Activated CD8-positive, alpha-beta T cell treated with anti-CD3 and anti-CD28 coated beads for 36 hours (primary cell): Measurements from ENCODE around the gene SLC4A4. TPM values are rescaled to one million over a fixed set of nuclear protein-coding genes. Genes with fewer than 3 reads are reported as not detected.
"Not testable (repeated sequence)": the region's sequence is repeated elsewhere in the genome, so short reads cannot be mapped to it uniquely, and the experiment has no call there.

ENCODE experiments used
- ATAC-seq: fragments of 200-7000 bp; cut with Tn5 transposase; one replicate; pipeline ENCODE4 v1.10.0; 2021; ENCODE audit warnings: mild to moderate bottlenecking, moderate library complexity
- CTCF ChIA-PET: fragments of 350-600 bp; sonication (Branson Sonifier 250); formaldehyde crosslinking; loops from one replicate; lab custom pipeline; 2021; ENCODE audit warnings: antibody characterized with exemption; lab: Charles Lee
- POLR2A ChIA-PET: fragments of 350-600 bp; sonication (Branson Sonifier 250); formaldehyde crosslinking; loops from one replicate; lab custom pipeline; 2021; ENCODE audit warnings: antibody characterized with exemption; lab: Charles Lee
- DNase-seq: peaks from one replicate; pipeline ENCODE4 v3.0.0-alpha.2; 2020
- H3K27ac Mint-ChIP-seq: one replicate; pipeline ENCODE4 v1.8.0; 2021; ENCODE audit warnings: mild to moderate bottlenecking, mixed read lengths
- H3K27me3 Mint-ChIP-seq: one replicate; pipeline ENCODE4 v1.8.0; 2021; ENCODE audit warnings: mixed read lengths
- H3K36me3 Mint-ChIP-seq: one replicate; pipeline ENCODE4 v1.8.0; 2021; ENCODE audit warnings: low read depth, mixed read lengths
- H3K4me1 Mint-ChIP-seq: one replicate; pipeline ENCODE4 v1.8.0; 2021; ENCODE audit warnings: low read depth, mixed read lengths
- H3K4me3 Mint-ChIP-seq: one replicate; pipeline ENCODE4 v1.8.0; 2021; ENCODE audit warnings: mild to moderate bottlenecking, moderate library complexity, mixed read lengths
- H3K9me3 Mint-ChIP-seq: one replicate; pipeline ENCODE4 v1.8.0; 2021; ENCODE audit warnings: mixed read lengths
- intact Hi-C: fragments of 100-400 bp; cut with micrococcal nuclease; formaldehyde crosslinking; loops from one replicate; pipeline ENCODE4 v1.10.0; 2022
- total RNA-seq, 2 experiments: library from RNA; stranded (reverse); gene quantifications; one replicate each; pipeline ENCODE4 v1.2.3, GENCODE V29; 2021
- TF ChIP-seq, protein P1 (sequence below): fragments of 200-600 bp; IDR thresholded peaks from one replicate; pipeline ENCODE4 v1.8.0; 2022; ENCODE audit warnings: antibody characterized with exemption, mild to moderate bottlenecking

SLC4A4 gene
- total RNA-seq, 2 experiments from 2014 or later: 0.59 to 0.81 TPM

DNA sequence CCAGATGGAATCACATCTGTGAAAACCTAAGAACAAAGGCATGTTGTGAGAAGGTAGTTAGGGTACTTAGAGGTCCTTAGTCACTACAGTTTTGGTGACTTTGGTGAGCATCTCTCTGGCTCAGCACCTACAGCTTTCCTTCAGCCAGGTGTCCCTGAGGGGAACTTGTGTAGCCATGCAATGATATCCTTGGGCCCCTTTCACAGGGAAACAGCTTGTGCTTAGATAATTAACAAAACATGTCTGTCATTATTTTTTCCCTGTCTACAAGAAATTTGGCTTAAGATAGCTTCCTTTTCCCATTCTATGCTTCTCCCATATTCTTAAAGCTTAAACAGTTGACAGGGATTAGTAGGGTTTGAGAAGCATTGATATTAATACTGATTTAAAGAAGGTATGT is 63.8 kb downstream of the SLC4A4 start:
- intact Hi-C loops: no loop called here
- Mint-ChIP-seq H3K27ac (no peak overlapping the region), H3K27me3 (peaks cover 3% of the 10 kb centered on the region), H3K4me1 (no peaks in the 10 kb centered on the region), H3K9me3 (no peaks in the 10 kb centered on the region), H3K36me3 (no peaks in the 10 kb centered on the region), H3K4me3 (no peak overlapping the region)
- ATAC-seq: no peak
- DNase-seq: no peak
- TF ChIP-seq, protein P1, sequence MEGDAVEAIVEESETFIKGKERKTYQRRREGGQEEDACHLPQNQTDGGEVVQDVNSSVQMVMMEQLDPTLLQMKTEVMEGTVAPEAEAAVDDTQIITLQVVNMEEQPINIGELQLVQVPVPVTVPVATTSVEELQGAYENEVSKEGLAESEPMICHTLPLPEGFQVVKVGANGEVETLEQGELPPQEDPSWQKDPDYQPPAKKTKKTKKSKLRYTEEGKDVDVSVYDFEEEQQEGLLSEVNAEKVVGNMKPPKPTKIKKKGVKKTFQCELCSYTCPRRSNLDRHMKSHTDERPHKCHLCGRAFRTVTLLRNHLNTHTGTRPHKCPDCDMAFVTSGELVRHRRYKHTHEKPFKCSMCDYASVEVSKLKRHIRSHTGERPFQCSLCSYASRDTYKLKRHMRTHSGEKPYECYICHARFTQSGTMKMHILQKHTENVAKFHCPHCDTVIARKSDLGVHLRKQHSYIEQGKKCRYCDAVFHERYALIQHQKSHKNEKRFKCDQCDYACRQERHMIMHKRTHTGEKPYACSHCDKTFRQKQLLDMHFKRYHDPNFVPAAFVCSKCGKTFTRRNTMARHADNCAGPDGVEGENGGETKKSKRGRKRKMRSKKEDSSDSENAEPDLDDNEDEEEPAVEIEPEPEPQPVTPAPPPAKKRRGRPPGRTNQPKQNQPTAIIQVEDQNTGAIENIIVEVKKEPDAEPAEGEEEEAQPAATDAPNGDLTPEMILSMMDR: no peak
- POLR2A ChIA-PET: no interaction called here
- CTCF ChIA-PET: no interaction called here

DNA sequence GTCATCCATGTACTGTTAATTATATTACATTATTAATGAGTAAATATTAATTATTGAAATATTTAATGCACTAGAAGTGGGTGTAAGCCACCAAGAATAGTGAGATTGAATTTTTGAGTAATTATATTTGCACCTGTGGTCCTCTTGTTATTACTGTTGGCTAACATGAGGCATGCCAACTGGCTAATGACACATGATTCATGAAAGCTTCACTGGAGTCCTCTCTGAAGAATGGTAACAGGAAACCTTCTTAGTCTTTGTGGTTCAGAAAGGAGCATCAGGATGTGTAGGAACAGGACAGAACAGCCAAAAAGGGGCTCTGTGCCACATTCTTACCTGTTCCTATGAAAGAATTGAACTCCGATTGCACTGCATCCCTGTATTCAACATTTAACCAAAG is 65.2 kb downstream of the SLC4A4 start:
- intact Hi-C loops: no loop called here
- Mint-ChIP-seq H3K36me3 (peaks cover 2% of the 10 kb centered on the region), H3K4me1 (no peaks in the 10 kb centered on the region), H3K27ac (no peak overlapping the region), H3K4me3 (no peak overlapping the region), H3K27me3 (peaks cover 3% of the 10 kb centered on the region), H3K9me3 (peaks cover 6% of the 10 kb centered on the region)
- no peak for ATAC-seq
- TF ChIP-seq, protein P1: no peak
- no peak for DNase-seq
- ChIA-PET CTCF (no interaction called here), POLR2A (no interaction called here)

DNA sequence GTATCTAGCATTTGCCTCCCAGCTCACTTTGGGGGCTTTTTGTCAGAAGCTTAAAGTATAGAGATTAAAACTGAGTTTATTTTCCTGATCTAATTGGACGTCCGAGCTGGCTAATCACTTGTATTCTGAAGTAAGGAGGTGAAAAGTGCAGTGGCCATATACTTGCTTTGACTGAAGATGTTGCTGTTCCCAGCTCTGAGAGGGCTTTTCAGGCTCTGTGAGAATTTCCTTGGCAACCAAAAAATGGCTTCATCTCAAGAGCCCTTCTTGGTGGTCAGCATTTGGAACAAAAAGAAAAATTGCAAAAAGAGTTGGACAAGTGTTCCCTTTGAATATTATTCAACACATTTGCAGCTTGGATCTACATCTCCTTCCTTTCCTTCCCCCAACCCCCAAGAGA is 67.0 kb downstream of the SLC4A4 start:
- Mint-ChIP-seq H3K27ac (no peak overlapping the region), H3K9me3 (peaks cover 9% of the 10 kb centered on the region), H3K27me3 (no peaks in the 10 kb centered on the region), H3K4me1 (no peaks in the 10 kb centered on the region), H3K4me3 (no peak overlapping the region), H3K36me3 (peaks cover 2% of the 10 kb centered on the region)
- POLR2A ChIA-PET: no interaction called here
- intact Hi-C loops: no loop called here
- no peak for DNase-seq
- CTCF ChIA-PET: no interaction called here
- TF ChIP-seq, protein P1: no peak
- ATAC-seq: no peak

DNA sequence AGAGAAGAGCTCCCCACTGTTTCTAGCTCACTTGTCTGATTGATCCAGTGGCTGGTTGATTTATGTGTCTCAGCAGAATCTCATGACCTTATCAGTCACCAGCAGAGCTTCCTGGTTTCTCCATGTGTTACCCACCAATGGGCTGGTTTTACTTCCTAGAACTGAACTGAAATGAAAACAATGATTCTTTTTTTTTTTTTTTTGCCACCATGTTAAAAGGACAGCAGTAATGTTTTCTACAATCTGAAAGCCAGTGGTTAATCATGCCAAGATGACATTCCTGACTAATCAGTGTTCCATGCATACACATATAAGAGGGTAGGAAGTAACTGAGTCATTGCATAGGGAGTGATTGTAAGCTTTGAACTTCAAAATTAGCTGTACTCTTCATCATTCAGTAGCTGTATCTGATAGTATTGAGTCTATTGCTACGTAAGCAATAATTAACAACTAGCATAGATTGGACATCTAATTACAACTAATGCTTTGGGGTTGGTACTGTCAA is 67.7 kb downstream of the SLC4A4 start:
- H3K27me3 Mint-ChIP-seq: no peaks in the 10 kb centered on the region
- H3K27ac Mint-ChIP-seq: no peak overlapping the region
- CTCF ChIA-PET: no interaction called here
- no peak overlapping the region for H3K4me3 Mint-ChIP-seq
- POLR2A ChIA-PET: no interaction called here
- DNase-seq (no peak), ATAC-seq (no peak)
- TF ChIP-seq, protein P1: no peak
- H3K36me3 Mint-ChIP-seq: peaks cover 2% of the 10 kb centered on the region
- peaks cover 9% of the 10 kb centered on the region for H3K9me3 Mint-ChIP-seq
- H3K4me1 Mint-ChIP-seq: no peaks in the 10 kb centered on the region
- intact Hi-C loops: no loop called here

DNA sequence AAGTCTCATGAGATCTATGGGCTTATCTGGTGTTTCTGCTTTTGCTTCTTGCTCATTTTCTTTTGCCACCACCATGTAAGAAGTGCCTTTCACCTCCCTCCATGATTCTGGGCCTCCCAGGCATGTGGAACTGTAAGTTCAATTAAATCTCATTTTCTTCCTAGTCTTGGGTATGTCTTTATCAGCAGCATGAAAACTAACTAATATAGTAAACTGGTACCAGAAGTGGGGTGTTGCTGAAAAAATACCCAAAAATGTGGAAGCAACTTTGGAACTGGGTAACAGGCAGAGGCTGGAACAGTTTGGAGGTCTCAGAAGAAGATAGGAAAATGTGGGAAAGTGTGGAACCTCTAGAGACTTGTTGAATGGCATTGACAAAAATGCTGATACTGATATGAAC is 70.1 kb downstream of the SLC4A4 start:
- ATAC-seq, DNase-seq, H3K27me3 Mint-ChIP-seq, H3K9me3 Mint-ChIP-seq, H3K4me3 Mint-ChIP-seq, H3K36me3 Mint-ChIP-seq, H3K27ac Mint-ChIP-seq, CTCF ChIA-PET, POLR2A ChIA-PET, intact Hi-C loops, H3K4me1 Mint-ChIP-seq: not testable (repeated sequence)

DNA sequence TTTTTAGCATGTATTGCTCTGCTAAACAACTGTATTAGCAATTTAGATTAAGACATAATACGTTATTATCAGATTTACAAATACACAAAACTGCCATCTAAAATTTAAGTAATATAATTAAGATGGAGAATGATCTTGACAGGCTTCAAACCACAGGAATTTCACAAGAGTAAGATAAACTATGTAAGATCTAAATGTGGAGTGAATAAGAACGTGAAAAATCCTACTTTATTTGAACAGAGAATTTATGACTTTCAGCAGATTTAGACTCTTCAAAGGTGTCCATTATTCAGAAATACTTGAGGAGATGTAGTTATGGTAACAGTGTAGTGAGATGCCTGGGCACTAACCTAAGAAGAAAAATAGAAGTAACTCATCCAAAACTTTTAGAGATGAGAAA is 73.2 kb downstream of the SLC4A4 start:
- no peak overlapping the region for H3K4me3 Mint-ChIP-seq
- DNase-seq: no peak
- peaks cover 9% of the 10 kb centered on the region for H3K9me3 Mint-ChIP-seq
- no peak for ATAC-seq
- H3K27me3 Mint-ChIP-seq: no peaks in the 10 kb centered on the region
- POLR2A ChIA-PET: no interaction called here
- H3K4me1 Mint-ChIP-seq: no peaks in the 10 kb centered on the region
- TF ChIP-seq, protein P1: no peak
- no peak overlapping the region for H3K27ac Mint-ChIP-seq
- CTCF ChIA-PET: no interaction called here
- intact Hi-C loops: no loop called here
- peaks cover 2% of the 10 kb centered on the region for H3K36me3 Mint-ChIP-seq
